Astrocyte (in vitro differentiated cells and primary cell): ENCODE results near the gene IL1RL2. TPM values are rescaled to one million over a fixed set of nuclear protein-coding genes. Genes with fewer than 3 reads are reported as not detected.

Experiments
- DNase-seq: peaks from one replicate; pipeline ENCODE4 v3.0.0-alpha.2; 2010; ENCODE audit warnings: low read depth
- FAIRE-seq: peaks from 2 replicates; lab custom pipeline; 2011; peaks lifted over from hg19 to GRCh38; lab: Jason Lieb, UNC
- H2AFZ ChIP-seq: 2 replicates; pipeline ENCODE4 v1.6.0; 2012; ENCODE audit warnings: low read depth, low read length, inconsistent platforms
- H3K27ac ChIP-seq: 2 replicates; pipeline ENCODE4 v1.5.1; 2011; ENCODE audit warnings: low read depth, low read length, inconsistent platforms
- H3K27me3 ChIP-seq: 2 replicates; pipeline ENCODE4 v1.6.0; 2011; ENCODE audit warnings: low read length, inconsistent platforms; ENCODE audit not compliant: insufficient read depth
- H3K36me3 ChIP-seq: 2 replicates; pipeline ENCODE4 v1.5.1; 2011; ENCODE audit warnings: low read length, inconsistent platforms; ENCODE audit not compliant: insufficient read depth
- H3K4me1 ChIP-seq: 2 replicates; pipeline ENCODE4 v1.5.1; 2011; ENCODE audit warnings: low read length, inconsistent platforms; ENCODE audit not compliant: insufficient read depth
- H3K4me2 ChIP-seq: 2 replicates; pipeline ENCODE4 v1.6.0; 2012; ENCODE audit warnings: low read length, inconsistent platforms
- H3K4me3 ChIP-seq: 2 replicates; pipeline ENCODE4 v1.5.1; 2011; ENCODE audit warnings: low read depth, mild to moderate bottlenecking, low read length, inconsistent platforms; ENCODE audit not compliant: insufficient read depth
- H3K79me2 ChIP-seq: 2 replicates; pipeline ENCODE4 v1.6.0; 2012; ENCODE audit warnings: mild to moderate bottlenecking, low read length, inconsistent platforms; ENCODE audit not compliant: insufficient read depth
- H3K9ac ChIP-seq: 2 replicates; pipeline ENCODE4 v1.6.0; 2012; ENCODE audit warnings: mild to moderate bottlenecking, low read length, inconsistent platforms
- H3K9me3 ChIP-seq: 2 replicates; pipeline ENCODE4 v1.5.1; 2012; ENCODE audit warnings: low read depth, mild to moderate bottlenecking, low read length, inconsistent platforms; ENCODE audit not compliant: insufficient read depth
- H4K20me1 ChIP-seq: 2 replicates; pipeline ENCODE4 v1.6.0; 2012; ENCODE audit warnings: low read length, inconsistent platforms; ENCODE audit not compliant: insufficient read depth
- H3K27ac Mint-ChIP-seq: one replicate; pipeline ENCODE4 v1.8.0; 2021; ENCODE audit warnings: mild to moderate bottlenecking, mixed read lengths; ENCODE audit not compliant: unreplicated experiment
- H3K27me3 Mint-ChIP-seq: one replicate; pipeline ENCODE4 v1.8.0; 2021; ENCODE audit warnings: low read depth, mixed read lengths; ENCODE audit not compliant: unreplicated experiment
- H3K36me3 Mint-ChIP-seq: one replicate; pipeline ENCODE4 v1.8.0; 2021; ENCODE audit warnings: low read depth, mixed read lengths; ENCODE audit not compliant: unreplicated experiment
- H3K4me1 Mint-ChIP-seq: one replicate; pipeline ENCODE4 v1.8.0; 2021; ENCODE audit warnings: low read depth, mixed read lengths; ENCODE audit not compliant: unreplicated experiment
- H3K4me3 Mint-ChIP-seq: one replicate; pipeline ENCODE4 v1.8.0; 2021; ENCODE audit warnings: mild to moderate bottlenecking, moderate library complexity, mixed read lengths; ENCODE audit not compliant: unreplicated experiment
- H3K9me3 Mint-ChIP-seq: one replicate; pipeline ENCODE4 v1.8.0; 2021; ENCODE audit warnings: mild to moderate bottlenecking, mixed read lengths; ENCODE audit not compliant: unreplicated experiment
- EZH2 ChIP-seq: IDR thresholded peaks from 2 replicates; pipeline ENCODE4 v1.6.1; 2012; ENCODE audit warnings: mild to moderate bottlenecking, low read length, inconsistent platforms; ENCODE audit not compliant: insufficient read depth
- total RNA-seq: library from RNA; stranded (reverse); gene quantifications from 2 replicates; pipeline ENCODE4 v1.2.1, GENCODE V29; 2021
- TF ChIP-seq, protein P1 (sequence below): IDR thresholded peaks from 2 replicates; pipeline ENCODE4 v1.5.1; 2011; ENCODE audit warnings: low read depth, mild to moderate bottlenecking, inconsistent platforms, low read length, moderate library complexity; ENCODE audit not compliant: insufficient read depth

The IL1RL2 gene
- total RNA-seq, 1 donor from 2014 or later, result 0.43 TPM

DNA sequence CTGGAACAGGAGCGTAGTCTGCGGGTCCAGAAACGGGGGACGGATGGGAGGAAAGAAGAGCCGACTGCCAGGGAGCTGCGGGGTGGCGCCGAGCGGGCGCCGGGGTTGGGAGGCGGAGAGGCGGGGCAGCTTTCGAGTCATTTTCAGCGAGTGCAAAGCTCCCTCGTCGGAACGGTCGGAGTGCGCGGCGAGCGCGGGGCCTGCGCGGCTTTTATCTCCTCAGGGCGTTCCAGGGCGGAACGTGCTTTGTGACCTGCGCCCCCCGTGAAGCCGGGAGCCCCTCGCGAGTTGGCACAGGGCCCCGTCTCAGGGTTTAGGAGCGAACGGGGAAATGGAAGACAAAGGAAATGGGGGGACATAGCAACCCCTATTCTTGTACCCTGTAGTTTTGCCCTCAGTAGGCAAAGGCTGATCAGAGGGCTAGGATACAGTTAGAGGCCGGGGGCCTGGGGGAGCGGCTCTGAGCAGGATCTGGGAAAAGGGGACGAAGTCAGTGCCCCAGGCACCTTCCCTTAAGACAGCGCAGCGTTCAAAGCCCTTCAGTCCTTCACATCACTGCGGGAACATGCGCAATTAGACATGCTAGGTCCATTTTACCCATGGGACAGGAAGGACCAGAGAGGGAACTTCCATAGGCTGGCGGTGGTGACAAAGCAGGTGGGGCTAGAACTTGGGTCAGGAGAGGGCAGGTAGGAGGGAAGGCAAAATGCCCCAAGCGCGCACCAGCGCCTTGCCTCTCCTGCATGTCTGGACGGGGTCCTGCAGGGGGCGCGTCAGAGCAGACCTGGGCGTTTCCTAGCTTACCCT is 64.4 kb downstream of the IL1RL2 start:
- H3K9ac ChIP-seq, result peak overlapping the region; percentile 68
- TF ChIP-seq, protein P1, sequence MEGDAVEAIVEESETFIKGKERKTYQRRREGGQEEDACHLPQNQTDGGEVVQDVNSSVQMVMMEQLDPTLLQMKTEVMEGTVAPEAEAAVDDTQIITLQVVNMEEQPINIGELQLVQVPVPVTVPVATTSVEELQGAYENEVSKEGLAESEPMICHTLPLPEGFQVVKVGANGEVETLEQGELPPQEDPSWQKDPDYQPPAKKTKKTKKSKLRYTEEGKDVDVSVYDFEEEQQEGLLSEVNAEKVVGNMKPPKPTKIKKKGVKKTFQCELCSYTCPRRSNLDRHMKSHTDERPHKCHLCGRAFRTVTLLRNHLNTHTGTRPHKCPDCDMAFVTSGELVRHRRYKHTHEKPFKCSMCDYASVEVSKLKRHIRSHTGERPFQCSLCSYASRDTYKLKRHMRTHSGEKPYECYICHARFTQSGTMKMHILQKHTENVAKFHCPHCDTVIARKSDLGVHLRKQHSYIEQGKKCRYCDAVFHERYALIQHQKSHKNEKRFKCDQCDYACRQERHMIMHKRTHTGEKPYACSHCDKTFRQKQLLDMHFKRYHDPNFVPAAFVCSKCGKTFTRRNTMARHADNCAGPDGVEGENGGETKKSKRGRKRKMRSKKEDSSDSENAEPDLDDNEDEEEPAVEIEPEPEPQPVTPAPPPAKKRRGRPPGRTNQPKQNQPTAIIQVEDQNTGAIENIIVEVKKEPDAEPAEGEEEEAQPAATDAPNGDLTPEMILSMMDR, result peak; percentile 48
- no peak for TF ChIP-seq EZH2
- no peaks in the 10 kb centered on the region for H3K36me3 ChIP-seq
- no peak overlapping the region for H3K27ac ChIP-seq
- Mint-ChIP-seq H3K4me1 (peaks cover 3% of the 10 kb centered on the region), H3K27me3 (peaks cover 21% of the 10 kb centered on the region), H3K9me3 (no peaks in the 10 kb centered on the region), H3K36me3 (no peaks in the 10 kb centered on the region), H3K4me3 (peak overlapping the region; percentile 54), H3K27ac (no peak overlapping the region)
- H3K79me2 ChIP-seq, result no peaks in the 10 kb centered on the region
- no peaks in the 10 kb centered on the region for H4K20me1 ChIP-seq
- peaks cover 5% of the 10 kb centered on the region for H3K4me1 ChIP-seq
- H3K27me3 ChIP-seq, result no peaks in the 10 kb centered on the region
- H3K4me3 ChIP-seq, result peak overlapping the region; percentile 57
- no peaks in the 10 kb centered on the region for H3K9me3 ChIP-seq
- FAIRE-seq (no peak), DNase-seq (peak; percentile 14)
- peak overlapping the region; percentile 92 for H3K4me2 ChIP-seq
- peak overlapping the region; percentile 96 for H2AFZ ChIP-seq

DNA sequence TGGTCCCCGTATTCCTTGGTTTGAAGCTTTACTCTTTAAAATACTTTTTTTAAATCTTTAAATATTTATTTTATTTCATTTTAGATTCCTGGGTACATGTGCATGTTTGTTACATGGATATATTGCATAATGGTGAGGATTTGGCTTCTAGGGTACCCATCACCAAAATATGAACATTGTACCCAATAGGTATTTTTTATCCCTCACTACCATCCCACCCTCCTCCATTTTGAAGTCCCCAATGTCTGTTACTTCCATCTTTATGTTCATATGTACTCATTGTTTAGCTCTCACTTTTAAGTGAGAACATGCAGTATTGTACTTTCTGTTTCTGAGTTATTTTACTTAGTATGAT is 65.0 kb downstream of the IL1RL2 start:
- Histone ChIP-seq H3K4me1 (peaks cover 5% of the 10 kb centered on the region), H3K9ac (no peak overlapping the region), H2AFZ (no peak overlapping the region), H3K36me3 (no peaks in the 10 kb centered on the region), H3K9me3 (no peaks in the 10 kb centered on the region), H3K27ac (no peak overlapping the region), H3K4me3 (no peak overlapping the region), H3K4me2 (no peak overlapping the region), H3K79me2 (no peaks in the 10 kb centered on the region), H4K20me1 (no peaks in the 10 kb centered on the region), H3K27me3 (no peaks in the 10 kb centered on the region)
- Mint-ChIP-seq H3K27ac (no peak overlapping the region), H3K36me3 (no peaks in the 10 kb centered on the region), H3K4me1 (peaks cover 6% of the 10 kb centered on the region), H3K9me3 (peaks cover 1% of the 10 kb centered on the region), H3K4me3 (no peak overlapping the region), H3K27me3 (peaks cover 21% of the 10 kb centered on the region)
- TF ChIP-seq, protein P1, result no peak
- no peak for TF ChIP-seq EZH2
- FAIRE-seq, result no peak
- no peak for DNase-seq

DNA sequence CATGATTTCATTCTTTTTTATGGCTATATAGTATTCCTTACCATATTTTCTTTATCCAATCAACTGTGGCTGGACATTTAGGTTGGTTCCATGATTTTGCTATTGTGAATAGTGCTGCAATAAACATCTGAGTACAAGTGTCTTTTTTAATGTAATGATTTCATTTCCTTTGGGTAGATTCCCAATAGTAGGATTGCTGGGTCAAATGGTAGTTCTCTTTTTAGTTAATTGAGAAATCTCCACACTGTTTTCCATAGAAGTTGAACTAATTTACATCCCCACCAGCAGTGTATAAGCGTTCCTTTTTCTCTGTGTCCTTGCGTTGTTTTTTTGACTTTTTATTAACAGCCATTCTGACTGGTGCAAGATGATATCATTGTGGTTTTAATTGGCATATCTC is 65.4 kb downstream of the IL1RL2 start:
- H3K27ac Mint-ChIP-seq, result no peak overlapping the region
- TF ChIP-seq EZH2, result no peak
- TF ChIP-seq, protein P1, result no peak
- Histone ChIP-seq H3K79me2 (no peaks in the 10 kb centered on the region), H3K9me3 (no peaks in the 10 kb centered on the region), H3K4me3 (no peak overlapping the region), H4K20me1 (no peaks in the 10 kb centered on the region), H3K27ac (no peak overlapping the region), H2AFZ (no peak overlapping the region), H3K9ac (no peak overlapping the region), H3K27me3 (no peaks in the 10 kb centered on the region), H3K4me2 (no peak overlapping the region), H3K36me3 (no peaks in the 10 kb centered on the region), H3K4me1 (peaks cover 5% of the 10 kb centered on the region)
- H3K27me3 Mint-ChIP-seq, result peaks cover 21% of the 10 kb centered on the region
- no peak overlapping the region for H3K4me3 Mint-ChIP-seq
- H3K4me1 Mint-ChIP-seq, result peaks cover 7% of the 10 kb centered on the region
- peak; percentile 23 for FAIRE-seq
- H3K9me3 Mint-ChIP-seq, result peaks cover 1% of the 10 kb centered on the region
- DNase-seq, result no peak
- no peaks in the 10 kb centered on the region for H3K36me3 Mint-ChIP-seq
